ENCODE results near the gene FBXO4.

FBXO4 gene

DNA sequence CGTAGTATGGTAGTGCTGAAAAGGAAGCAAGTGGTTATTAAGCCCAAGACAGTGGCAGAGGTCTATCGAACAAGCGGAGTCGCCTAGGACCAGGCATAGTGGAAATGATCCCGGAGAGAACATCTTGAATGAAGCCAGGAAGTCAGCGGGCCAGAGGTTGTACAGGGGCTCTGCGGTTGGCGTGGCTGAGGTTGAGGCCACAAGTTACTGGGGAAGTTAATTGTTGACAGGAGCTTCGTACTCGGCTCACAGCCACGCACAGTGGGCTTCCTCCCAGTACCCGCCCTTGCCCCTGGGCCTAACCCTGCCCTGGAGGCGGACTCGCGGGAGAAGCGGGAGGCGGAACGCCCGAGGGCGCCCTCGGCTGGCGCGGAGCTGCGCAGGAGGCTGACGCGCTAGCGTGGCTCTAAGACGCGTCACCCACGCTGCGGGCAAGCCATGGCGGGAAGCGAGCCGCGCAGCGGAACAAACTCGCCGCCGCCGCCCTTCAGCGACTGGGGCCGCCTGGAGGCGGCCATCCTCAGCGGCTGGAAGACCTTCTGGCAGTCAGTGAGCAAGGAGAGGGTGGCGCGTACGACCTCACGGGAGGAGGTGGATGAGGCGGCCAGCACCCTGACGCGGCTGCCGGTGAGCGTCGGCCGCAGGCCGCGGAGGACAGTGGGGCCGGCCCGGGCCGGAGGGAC, at the start of gene FBXO4:
FBXO4 (plus strand) TSS at position 410 of the 683 bp plus-strand sequence; CDS start at position 439, 29 bp downstream.
- DNase-seq (ENCODE audit: low spot score): peak; percentile 59

DNA sequence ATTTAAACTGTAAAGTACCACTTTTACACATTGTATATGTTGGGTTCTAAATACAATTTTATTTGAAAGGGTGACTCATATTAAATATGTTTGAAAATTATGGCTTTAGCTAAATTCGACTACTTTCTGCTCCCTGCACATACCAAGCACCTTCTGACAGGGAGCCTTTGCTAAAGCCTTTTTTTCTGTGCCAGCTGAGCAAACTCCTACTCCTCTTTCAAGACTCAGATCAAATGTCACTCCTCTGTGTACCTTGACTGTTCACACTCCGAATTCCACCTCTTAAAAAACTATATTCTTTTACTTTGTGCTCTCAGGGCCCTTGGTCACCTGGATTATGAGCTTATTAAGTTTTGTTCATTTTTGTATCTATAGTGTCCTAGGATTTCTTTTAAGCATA, 48.4 kb upstream of the FBXO4 start:
- DNase-seq (ENCODE audit: low spot score): no peak

DNA sequence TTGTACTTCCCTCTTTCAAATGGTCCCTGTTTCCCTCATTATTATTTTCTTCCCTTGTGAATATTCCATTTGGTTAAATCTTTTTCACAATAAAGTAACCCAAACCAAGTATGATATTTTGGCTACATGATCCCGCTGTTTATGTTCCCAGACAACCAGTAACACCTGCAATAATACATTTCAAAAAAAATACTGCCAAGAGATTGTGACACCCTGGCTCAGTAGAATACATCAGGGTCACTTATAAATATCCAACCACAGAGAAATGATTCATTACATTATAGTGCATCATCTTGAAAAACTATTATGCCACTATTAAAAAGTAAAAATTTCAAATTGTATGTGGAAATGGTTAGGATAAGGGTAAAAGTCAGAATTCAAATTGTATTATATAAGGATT, 47.7 kb upstream of the FBXO4 start:
- no peak for DNase-seq (ENCODE audit: low spot score)

DNA sequence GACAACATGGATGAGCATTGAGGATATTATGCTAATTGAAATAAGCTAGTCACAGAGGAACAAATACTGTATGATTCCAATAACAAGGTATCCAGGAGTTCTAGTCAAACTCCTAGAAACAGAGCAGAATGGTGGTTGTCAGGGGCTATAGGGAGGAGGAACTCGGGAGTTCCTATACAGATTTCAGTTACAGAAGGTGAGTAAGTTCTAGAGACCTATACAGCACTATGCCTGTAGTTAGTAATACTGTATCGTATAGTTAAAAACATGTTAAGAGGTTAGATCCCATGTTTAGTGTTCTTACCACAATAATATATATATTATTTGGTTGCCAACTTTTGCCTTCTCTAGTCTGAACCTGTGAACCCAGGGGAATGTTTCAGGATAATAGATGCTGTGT, 46.9 kb upstream of the FBXO4 start:
- no peak for DNase-seq (ENCODE audit: low spot score)

- DNase-seq (ENCODE audit: low spot score): no peak
Observed at GRCh38 chr5:41878643-41879478, 46.2 kb upstream of the FBXO4 start.

DNA sequence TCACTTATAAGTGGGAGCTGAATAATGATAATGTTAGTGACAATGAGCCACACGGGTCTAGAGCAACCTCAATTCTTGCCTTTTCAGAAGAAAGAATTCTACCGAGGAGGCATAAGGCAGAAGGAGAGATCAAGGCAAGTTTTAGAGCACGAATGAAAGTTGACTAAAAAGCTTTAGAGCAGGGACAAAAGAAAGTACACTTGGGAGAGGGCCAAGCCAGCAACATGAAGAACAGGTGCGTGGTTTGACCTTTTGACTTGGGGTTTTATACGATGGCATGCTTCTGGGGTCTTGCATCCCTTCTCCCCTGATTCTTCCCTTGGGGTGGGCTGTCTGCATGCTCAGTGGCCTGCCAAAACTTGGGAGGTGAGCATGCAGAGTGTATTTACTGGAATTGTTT, 42.3 kb upstream of the FBXO4 start:
- DNase-seq (ENCODE audit: low spot score): no peak

DNA sequence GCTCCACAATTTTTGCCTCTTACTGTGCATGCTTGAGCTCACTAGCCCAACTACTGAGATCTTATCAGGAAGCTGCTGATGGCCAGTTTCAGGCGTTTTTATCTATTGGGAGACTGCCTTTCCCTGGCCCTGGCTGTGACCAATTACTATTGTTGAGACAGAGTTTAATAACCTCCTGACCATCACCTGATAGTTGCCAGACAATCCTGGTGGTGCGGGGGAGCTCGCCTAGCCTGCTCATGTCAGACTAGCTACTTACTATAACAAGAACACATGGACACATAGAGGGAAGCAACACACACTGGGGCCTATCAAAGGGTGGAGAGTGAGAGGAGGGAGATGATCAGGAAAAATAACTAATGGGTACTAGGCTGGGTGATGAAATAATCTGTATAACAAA, 41.8 kb upstream of the FBXO4 start:
- DNase-seq (ENCODE audit: low spot score): no peak

DNA sequence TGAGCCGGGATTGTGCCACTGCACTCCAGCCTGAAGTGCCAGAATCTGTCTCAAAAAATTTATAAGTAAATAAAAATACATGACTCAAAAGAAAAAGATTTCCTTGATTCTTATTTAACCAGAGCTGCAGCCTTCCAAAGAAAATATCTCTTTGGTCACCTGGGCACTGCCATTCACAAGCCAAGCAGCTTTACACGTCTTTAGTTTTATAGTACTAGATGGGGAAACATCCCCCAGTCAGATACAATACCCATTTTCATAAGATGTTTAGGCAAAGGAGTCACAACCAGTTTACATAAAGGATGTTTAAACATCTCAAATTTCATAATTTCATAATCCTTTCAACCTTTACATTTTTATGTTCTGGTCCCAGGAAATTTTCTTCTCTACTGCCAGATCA, 41.1 kb upstream of the FBXO4 start:
- no peak for DNase-seq (ENCODE audit: low spot score)

DNA sequence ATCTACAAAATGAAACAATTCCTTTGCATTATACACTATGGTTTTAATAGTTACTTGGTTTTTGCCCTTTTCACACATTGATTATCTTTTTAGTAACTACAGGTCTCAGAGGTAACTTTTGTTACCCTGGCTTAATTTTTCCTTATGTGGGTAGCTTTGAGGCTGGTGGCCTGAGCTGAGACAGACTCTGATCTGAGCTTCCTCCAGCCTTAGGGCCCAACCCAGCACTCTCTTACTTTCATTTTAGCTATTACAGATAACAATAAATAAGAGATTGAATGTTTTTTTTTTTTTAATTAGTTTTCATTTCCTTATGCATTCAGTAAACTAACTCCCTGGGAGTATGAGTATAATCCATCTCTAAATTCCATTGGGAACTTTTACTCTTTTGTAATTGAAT, 39.8 kb upstream of the FBXO4 start:
- no peak for DNase-seq (ENCODE audit: low spot score)

- DNase-seq (ENCODE audit: low spot score): no peak
Observed at GRCh38 chr5:41891066-41891707, 33.9 kb upstream of the FBXO4 start.

GRCh38 chr5:41892031-41892430, 33.0 kb upstream of the FBXO4 start:
- DNase-seq (ENCODE audit: low spot score): no peak

DNA sequence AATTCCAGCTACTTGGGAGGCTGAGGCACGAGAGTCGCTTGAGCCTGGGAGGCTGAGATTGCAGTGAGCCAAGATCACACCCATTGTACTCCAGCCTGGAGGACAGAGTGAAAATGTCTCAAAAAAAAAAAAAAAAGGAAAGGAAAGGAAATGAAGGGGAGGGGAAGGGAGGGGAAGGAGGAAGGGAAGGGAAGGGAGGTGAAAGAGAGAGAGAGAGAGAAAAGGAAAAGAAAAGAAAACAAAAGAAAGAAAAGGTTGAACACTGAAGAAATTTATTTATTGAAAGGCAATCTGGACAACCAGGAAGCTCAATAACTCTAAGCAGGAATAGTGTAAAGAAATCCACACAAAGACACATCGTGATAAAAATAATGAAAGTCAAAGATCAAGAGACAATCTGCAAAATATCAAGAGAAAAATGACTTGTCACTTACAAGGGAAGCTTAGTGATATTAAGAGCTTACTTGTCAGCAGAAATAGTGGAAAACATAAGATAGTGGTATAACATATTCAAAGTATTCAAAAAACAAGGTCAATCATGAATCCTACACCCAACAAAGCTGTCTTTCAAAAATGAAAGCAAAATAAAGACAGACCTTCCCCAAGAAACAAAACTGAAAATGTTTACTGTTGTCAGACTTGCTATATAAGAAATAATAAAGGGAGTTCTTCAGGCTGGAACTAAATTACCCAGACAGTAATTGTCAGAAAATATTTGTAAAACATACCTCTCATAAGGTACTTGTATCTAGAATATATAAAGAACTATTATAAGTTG, 31.8 kb upstream of the FBXO4 start:
- DNase-seq (ENCODE audit: low spot score): no peak

DNA sequence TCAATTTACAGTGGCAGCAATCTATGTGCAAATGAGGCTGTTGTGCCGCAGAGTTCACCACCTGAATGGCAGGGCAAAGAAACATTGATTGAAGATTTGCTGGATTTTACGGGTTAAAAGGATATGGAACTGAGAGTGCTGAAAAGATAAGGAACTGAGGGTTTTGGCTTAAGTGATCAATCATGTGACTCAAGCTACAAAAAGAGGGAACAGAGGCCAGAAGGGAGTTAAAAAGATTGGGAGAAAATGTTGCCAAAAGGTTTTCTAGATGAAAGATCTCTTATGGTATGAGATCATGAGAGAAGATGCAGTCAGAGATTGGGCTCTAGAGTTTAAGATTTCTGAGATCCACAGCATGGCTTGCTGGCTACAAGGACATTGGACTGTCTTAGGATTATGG, 28.9 kb upstream of the FBXO4 start:
- DNase-seq (ENCODE audit: low spot score): no peak

- DNase-seq (ENCODE audit: low spot score): no peak
Observed at GRCh38 chr5:41903382-41903891, 21.6 kb upstream of the FBXO4 start.

DNA sequence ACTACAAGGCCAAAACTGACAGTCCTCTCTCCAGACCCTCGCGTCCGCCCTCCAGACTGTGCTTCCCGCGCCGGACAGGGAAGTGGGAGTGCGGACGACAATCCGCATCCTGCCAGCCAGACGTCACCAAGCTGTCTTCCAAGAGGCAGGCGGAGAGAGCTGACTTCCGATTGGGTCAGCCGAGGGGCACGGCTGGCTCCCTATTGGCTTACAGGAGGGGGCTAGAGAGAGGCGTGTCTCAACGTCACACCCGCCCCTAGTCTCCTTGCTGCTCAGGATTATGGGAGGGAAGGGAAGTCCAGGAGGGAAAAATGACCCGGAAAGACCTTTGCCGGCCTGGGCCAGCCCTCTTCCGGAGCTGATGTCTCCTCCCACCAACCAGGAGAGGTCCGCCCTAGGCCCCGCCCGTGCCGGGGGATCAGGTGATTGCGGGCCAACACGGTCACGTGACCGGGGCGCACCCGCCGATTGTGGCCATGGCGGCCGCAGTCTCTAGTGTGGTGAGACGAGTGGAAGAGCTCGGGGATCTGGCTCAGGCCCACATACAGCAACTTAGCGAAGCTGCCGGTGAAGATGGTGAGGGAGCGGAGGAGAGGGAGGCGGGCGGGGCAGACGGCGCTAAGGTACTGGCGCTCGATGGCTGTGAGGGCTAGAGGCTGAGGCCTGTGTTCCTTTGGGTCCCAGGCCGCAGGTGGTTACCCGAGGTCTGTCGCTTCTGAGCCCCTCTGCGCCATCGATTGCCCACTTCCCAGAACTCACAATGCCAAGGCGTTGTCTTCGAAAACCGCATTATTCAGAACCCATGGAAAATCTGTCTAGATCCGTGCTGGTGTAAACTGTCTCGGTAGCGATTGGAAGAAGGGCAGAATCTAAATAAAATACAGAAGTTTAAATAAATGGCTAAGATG, 20.9 kb upstream of the FBXO4 start, which contains the start of gene RIMOC1:
RIMOC1 (plus strand) TSS at position 453 of the 908 bp plus-strand sequence; CDS start at position 477, 24 bp downstream.
- peak; percentile 89 for DNase-seq (ENCODE audit: low spot score)

DNA sequence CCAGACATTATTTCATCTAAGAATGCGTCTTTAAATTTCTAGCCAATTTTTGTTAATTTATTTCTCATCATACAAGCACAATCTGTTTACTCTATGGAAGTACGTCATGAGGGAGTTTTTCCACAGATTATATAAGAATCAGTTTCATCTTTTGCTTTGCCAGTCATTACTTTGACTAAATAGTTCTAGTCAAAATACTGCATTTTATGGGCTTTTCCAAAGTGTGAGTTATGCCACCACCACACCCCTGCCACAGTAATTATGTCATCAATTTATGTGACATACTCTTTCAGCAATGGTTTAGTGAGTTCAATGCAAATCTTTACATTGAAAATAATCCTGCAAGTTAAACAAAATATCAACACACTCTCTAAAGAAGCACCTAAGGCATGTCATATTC, 18.9 kb upstream of the FBXO4 start:
- DNase-seq (ENCODE audit: low spot score): no peak

DNA sequence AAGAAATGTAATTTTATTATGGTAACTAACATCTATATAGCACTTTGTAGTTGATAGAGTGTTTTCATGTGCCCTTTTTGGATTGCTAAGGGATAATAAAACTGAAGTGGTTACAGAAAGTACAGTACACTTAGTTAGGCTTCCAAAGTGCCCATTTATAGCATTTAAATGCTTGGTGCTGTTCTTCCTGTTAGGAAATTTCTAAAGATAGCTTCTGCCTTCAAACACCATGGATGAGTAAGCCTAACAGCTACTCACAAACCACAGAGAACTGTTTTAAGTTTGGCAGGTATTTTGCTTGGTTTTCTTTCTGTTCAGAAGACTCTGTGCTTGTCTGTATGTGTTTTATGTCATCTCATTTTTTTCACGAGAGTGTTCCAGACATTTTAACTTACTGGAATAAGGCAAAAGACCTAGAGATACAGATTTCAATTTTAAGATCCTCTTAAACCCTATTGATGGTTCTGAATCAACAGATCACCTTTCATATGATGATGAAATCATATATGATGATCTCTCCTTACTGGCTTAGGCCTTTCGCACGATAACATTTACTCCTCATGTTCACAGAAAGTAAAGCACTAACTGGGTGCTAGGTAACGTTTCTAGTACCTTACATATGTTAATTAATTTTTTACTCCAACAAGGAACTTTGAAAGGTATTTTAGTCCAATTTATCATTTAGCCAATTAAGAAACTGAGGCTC, 16.6 kb upstream of the FBXO4 start:
- no peak for DNase-seq (ENCODE audit: low spot score)

- no peak for DNase-seq (ENCODE audit: low spot score)
Observed at GRCh38 chr5:41918105-41918504, 7.0 kb upstream of the FBXO4 start.

DNA sequence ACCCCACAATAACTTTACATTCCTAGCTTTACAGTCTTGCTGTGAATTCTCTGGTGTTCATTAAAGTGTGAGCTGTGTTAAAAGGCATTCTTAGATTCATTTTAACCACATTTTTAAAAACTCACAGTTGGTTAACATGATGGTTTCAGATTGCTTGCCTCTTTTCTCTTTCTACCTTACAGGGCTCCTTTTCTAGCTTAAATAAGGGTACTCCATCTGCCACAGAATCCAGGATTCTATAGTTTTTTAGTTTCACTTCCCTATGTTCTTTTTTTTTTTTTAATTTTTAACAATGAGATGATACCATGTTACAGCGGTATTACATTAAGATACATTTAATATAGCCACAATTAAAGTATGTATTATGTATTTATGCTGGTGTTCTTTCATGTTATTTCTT, 3.9 kb upstream of the FBXO4 start:
- DNase-seq (ENCODE audit: low spot score): no peak

GRCh38 chr5:41921874-41922273, 3.2 kb upstream of the FBXO4 start:
- no peak for DNase-seq (ENCODE audit: low spot score)
